ENCODE results near the gene PROM1. TPM values are rescaled to one million over a fixed set of nuclear protein-coding genes. Genes with fewer than 3 reads are reported as not detected.

The PROM1 gene
- total RNA-seq, 4 donors from 2014 or later, result 0.13 to 6.7 (median 1.7) TPM; not detected in 1

DNA sequence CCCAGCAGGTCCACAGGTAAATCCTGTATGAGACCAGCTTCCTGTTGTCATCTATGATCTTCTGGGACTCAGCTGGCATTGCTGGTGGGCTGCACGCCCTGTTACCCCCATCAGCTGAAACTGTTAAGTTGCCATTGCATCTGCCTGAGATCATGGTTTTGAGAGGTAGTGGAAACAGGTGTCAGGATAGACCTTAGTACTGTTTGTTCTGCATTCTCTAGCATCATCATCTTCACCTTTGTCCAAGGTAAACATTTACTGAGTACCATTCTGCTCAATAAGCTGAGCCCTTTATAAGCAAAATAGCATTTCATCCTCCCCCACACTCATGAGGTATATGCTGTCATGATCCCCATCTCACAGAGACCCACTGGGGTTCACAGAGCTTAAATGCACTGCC, 42.9 kb upstream of the PROM1 start:
- H3K9me3 ChIP-seq, result no peaks in the 10 kb centered on the region
- no peak for DNase-seq
- TF ChIP-seq CTCF (IDR thresholded peaks at IDR 0.05), result no peak
- TF ChIP-seq POLR2A (IDR thresholded peaks at IDR 0.05), result no peak
- no peaks in the 10 kb centered on the region for H3K36me3 ChIP-seq
- H3K27me3 ChIP-seq, result peaks cover 0 to 10% (median 0%) of the 10 kb centered on the region in 4 donors
- H3K27ac ChIP-seq, result no peak overlapping the region
- 67 to 92% methylated on average over 1 of the region's 1 CpG for WGBS, 2 donors
- intact Hi-C loops (cut with DNase I), result no loop called here
- no peaks in the 10 kb centered on the region for H3K4me1 ChIP-seq
- H3K4me3 ChIP-seq, result no peak overlapping the region

GRCh38 chr4:16125571-16126445, 42.0 kb upstream of the PROM1 start:
- H3K27ac ChIP-seq, result no peak overlapping the region
- intact Hi-C loops (cut with DNase I), result no loop called here
- H3K27me3 ChIP-seq, result peaks cover 0 to 16% (median 0%) of the 10 kb centered on the region in 4 donors
- no peak overlapping the region for H3K4me3 ChIP-seq
- no peaks in the 10 kb centered on the region for H3K9me3 ChIP-seq
- no peak for DNase-seq
- no peaks in the 10 kb centered on the region for H3K36me3 ChIP-seq
- no peaks in the 10 kb centered on the region for H3K4me1 ChIP-seq
- TF ChIP-seq CTCF (IDR thresholded peaks at IDR 0.05), result no peak
- TF ChIP-seq POLR2A (IDR thresholded peaks at IDR 0.05), result no peak
- WGBS, 2 donors, result 53 to 58% methylated on average over 6 to 7 of the region's 8 CpGs

DNA sequence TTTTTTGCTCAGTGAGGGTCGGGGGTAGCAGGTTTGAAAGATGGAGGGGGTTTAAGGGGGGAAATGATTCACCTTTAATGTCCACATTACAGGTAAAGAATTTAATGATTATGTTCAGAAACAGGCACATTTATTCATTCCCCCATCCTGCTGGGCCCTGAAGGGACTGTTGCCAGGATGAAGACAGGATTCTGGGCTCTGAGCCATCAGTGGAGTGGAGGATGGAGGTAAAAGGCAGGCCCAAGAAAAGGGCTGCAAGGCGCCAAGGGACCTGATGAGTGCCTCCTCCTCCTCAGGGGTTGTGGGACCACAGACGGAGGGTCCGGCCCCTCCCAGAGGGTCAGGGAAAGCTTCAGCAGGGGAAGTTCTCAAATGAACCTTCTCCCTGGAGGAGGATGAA, 40.4 kb upstream of the PROM1 start:
- TF ChIP-seq POLR2A (IDR thresholded peaks at IDR 0.05), result no peak
- TF ChIP-seq CTCF (IDR thresholded peaks at IDR 0.05), result no peak
- H3K36me3 ChIP-seq, result no peaks in the 10 kb centered on the region

GRCh38 chr4:16123356-16124084, 39.7 kb upstream of the PROM1 start:
- intact Hi-C loops (cut with DNase I), result no loop called here
- 20 to 50% methylated on average over 5 to 7 of the region's 7 CpGs for WGBS, 2 donors
- Histone ChIP-seq H3K4me3 (no peak overlapping the region), H3K27me3 (peaks cover 0 to 26% (median 0%) of the 10 kb centered on the region in 4 donors), H3K9me3 (no peaks in the 10 kb centered on the region), H3K27ac (no peak overlapping the region), H3K4me1 (no peaks in the 10 kb centered on the region), H3K36me3 (no peaks in the 10 kb centered on the region)
- DNase-seq, result no peak
- TF ChIP-seq CTCF (IDR thresholded peaks at IDR 0.05) (no peak), POLR2A (IDR thresholded peaks at IDR 0.05) (no peak)

More for the DNA sequence above, 40.4 kb upstream of the PROM1 start:
- 56 to 80% methylated on average over 3 to 4 of the region's 4 CpGs for WGBS, 2 donors
- intact Hi-C loops (cut with DNase I), result no loop called here
- peaks cover 0 to 19% (median 0%) of the 10 kb centered on the region in 4 donors for H3K27me3 ChIP-seq
- no peak for DNase-seq
- H3K4me3 ChIP-seq, result no peak overlapping the region
- H3K9me3 ChIP-seq, result no peaks in the 10 kb centered on the region
- H3K4me1 ChIP-seq, result no peaks in the 10 kb centered on the region
- no peak overlapping the region for H3K27ac ChIP-seq

DNA sequence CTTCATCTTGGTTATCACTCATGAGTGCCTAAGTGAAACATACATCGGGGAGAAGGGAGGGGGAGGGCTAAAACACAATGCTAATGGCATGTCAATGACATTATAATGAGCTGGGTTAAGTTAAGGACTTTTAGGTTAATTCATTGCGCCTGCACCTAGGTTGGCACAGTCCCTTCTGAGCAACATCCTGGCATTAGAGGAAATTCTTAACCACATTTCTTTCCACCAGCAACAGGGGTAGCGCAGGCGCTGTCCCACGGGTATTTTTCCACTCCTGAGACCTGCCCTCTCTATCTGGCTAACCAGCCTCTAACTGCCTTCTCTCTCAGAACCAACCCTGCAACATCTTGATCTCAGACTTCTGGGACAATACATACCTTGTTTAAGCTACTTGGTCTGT, 39.0 kb upstream of the PROM1 start:
- no peak for DNase-seq
- Histone ChIP-seq H3K27ac (no peak overlapping the region), H3K9me3 (no peaks in the 10 kb centered on the region), H3K4me3 (no peak overlapping the region), H3K4me1 (no peaks in the 10 kb centered on the region), H3K27me3 (peaks cover 0 to 32% (median 0%) of the 10 kb centered on the region in 4 donors), H3K36me3 (no peaks in the 10 kb centered on the region)
- 49 to 84% methylated on average over 5 of the region's 5 CpGs for WGBS, 2 donors
- intact Hi-C loops (cut with DNase I), result no loop called here
- TF ChIP-seq POLR2A (IDR thresholded peaks at IDR 0.05), result no peak
- no peak for TF ChIP-seq CTCF (IDR thresholded peaks at IDR 0.05)
